ENCODE measurements around the gene GLT8D2.

GRCh38 chr12:104049903-104050356 lies at the start of gene GLT8D2:
- TF ChIP-seq EZH2 (IDR thresholded peaks at IDR 0.05; ENCODE audit: borderline replicate concordance, low read depth, low read length, poor library complexity, severe bottlenecking) (no peak), CTCF (conservative IDR thresholded peaks at IDR 0.05; ENCODE audit: low read depth, low read length) (no peak)

Data from A673 (cell line).